Measurements from ENCODE around the gene VPS26A. TPM values are rescaled to one million over a fixed set of nuclear protein-coding genes. Genes with fewer than 3 reads are reported as not detected.
"Not testable (repeated sequence)": the region's sequence is repeated elsewhere in the genome, so short reads cannot be mapped to it uniquely, and the experiment has no call there.

The VPS26A gene
- total RNA-seq, 4 donors from 2014 or later = 31.8 to 47.3 (median 38.4) TPM

DNA sequence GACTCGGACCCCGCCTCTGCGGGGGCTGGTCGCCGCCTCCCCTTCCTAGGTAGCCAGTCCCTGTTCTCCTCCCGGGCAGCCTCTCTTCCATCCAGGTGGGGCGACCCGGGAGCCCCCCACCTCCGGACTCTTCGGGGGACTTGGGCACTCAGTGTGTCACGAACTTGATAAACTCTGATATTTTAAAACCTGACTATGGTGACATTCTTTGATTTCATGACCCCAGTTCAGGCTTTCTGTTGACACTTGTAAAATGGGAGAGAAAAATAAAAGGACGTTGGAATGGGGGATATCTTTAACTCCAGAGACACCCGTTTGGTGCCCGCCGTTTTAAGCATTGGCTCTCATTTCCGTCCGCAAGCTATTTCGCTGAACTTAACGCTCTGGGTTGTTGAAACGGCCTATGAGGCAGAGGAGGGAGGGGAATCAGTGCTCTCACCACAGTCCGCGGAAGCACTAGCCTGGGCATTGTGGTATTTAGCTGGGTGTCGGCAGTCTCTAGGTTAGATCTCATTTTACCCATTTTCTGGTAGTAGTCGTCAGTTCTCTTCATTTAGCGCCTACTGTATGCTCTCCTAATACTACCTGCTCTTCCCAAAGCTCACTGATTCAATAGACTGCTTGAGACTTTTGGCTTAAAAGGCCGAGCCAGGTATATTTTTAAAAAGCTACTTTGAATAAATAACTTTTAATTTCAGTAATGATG, 738 bp downstream of the VPS26A start:
- DNase-seq (ENCODE audit: extremely low spot score) = no peak
- 1% methylated on average over 14 of the region's 26 CpGs for WGBS
- intact Hi-C loops (cut with DNase I) = loop anchor here (5.0 kb wide), 2 partner anchors 58 to 132 kb away; partner anchors contain the start of gene SUPV3L1
- H3K27ac ChIP-seq (replicated peaks in 1 of 4) = peak overlapping the region; percentile 95 to 99 (median 98)
- no peaks in the 10 kb centered on the region for H3K27me3 ChIP-seq
- H3K4me1 ChIP-seq = peaks cover 20 to 52% (median 33%) of the 10 kb centered on the region in 4 donors
- no peaks in the 10 kb centered on the region for H3K36me3 ChIP-seq
- TF ChIP-seq POLR2AphosphoS5 (IDR thresholded peaks at IDR 0.05) (peak; percentile 15 to 46), POLR2A (IDR thresholded peaks at IDR 0.05; ENCODE audit: low read depth) (no peak)
- peak overlapping the region; percentile 89 to 99 (median 94) for H3K4me3 ChIP-seq
- no peaks in the 10 kb centered on the region for H3K9me3 ChIP-seq

DNA sequence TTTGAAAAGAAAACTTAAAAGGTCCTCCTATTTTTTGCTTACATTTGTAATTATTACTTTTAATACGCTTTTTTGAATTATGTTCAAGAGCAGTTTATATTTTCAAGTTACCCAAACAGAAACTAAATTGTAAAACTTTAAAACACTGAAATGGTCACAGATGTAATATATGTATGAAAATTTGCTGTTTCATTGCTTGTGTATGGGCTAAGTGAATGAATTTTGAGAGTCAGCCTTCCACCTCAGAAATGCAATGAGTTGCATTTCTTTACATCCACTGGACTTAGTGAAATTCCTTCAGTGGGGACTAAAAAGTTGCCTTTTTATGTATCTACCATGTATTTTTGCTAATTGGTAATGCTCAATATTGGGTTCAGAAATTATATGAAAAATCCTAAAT, 1.6 kb downstream of the VPS26A start:
- Histone ChIP-seq H3K4me3 (peak overlapping the region in 3 of 4 donors; percentile 89 to 99 (median 94)), H3K27me3 (no peaks in the 10 kb centered on the region), H3K27ac (replicated peaks in 1 of 4) (peak overlapping the region in 3 of 4 donors; percentile 95 to 99 (median 97)), H3K36me3 (no peaks in the 10 kb centered on the region), H3K4me1 (peaks cover 23 to 61% (median 37%) of the 10 kb centered on the region in 4 donors), H3K9me3 (no peaks in the 10 kb centered on the region)
- DNase-seq (ENCODE audit: extremely low spot score) = no peak
- TF ChIP-seq POLR2A (IDR thresholded peaks at IDR 0.05; ENCODE audit: low read depth) (no peak), EP300 (IDR thresholded peaks at IDR 0.05) (no peak), POLR2AphosphoS5 (IDR thresholded peaks at IDR 0.05) (no peak)
- TF ChIP-seq, protein P1, sequence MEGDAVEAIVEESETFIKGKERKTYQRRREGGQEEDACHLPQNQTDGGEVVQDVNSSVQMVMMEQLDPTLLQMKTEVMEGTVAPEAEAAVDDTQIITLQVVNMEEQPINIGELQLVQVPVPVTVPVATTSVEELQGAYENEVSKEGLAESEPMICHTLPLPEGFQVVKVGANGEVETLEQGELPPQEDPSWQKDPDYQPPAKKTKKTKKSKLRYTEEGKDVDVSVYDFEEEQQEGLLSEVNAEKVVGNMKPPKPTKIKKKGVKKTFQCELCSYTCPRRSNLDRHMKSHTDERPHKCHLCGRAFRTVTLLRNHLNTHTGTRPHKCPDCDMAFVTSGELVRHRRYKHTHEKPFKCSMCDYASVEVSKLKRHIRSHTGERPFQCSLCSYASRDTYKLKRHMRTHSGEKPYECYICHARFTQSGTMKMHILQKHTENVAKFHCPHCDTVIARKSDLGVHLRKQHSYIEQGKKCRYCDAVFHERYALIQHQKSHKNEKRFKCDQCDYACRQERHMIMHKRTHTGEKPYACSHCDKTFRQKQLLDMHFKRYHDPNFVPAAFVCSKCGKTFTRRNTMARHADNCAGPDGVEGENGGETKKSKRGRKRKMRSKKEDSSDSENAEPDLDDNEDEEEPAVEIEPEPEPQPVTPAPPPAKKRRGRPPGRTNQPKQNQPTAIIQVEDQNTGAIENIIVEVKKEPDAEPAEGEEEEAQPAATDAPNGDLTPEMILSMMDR (IDR thresholded peaks at IDR 0.05) = no peak
- 77% methylated on average over 1 of the region's 1 CpG for WGBS
- intact Hi-C loops (cut with DNase I) = no loop called here

DNA sequence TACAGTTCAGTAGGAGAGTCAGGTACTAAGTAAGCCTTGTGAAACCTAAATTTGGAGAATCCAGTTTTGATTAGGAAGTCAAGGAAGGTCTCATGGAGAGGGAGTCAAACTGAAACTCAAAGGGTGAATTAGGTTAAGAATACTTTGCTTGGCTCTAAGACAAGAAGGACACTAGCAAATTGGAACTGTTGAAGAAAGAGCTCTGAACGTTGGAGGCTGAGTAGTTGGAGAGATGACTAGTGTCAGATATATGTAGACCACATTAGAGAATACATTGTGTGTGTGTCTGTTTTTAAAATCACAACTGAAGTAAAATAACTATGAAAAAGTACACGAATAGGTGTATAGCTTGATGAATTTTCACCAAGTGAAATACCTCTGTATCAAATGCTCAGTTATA, 6.3 kb downstream of the VPS26A start:
- TF ChIP-seq POLR2A (IDR thresholded peaks at IDR 0.05; ENCODE audit: low read depth) = no peak
- no peak for TF ChIP-seq EP300 (IDR thresholded peaks at IDR 0.05)
- Histone ChIP-seq H3K27me3 (no peaks in the 10 kb centered on the region), H3K4me1 (peaks cover 13 to 62% (median 32%) of the 10 kb centered on the region in 4 donors), H3K9me3 (no peaks in the 10 kb centered on the region), H3K27ac (replicated peaks in 1 of 4) (no peak overlapping the region), H3K36me3 (peaks cover 1 to 24% (median 15%) of the 10 kb centered on the region in 4 donors), H3K4me3 (no peak overlapping the region)
- 47% methylated on average over 2 of the region's 2 CpGs for WGBS
- no peak for DNase-seq (ENCODE audit: extremely low spot score)
- intact Hi-C loops (cut with DNase I) = no loop called here

GRCh38 chr10:69139961-69140360, 16.0 kb downstream of the VPS26A start:
- WGBS = 100% methylated on average over 2 of the region's 2 CpGs
- Histone ChIP-seq H3K36me3 (peaks cover 5 to 36% (median 28%) of the 10 kb centered on the region in 4 donors), H3K27me3 (no peaks in the 10 kb centered on the region), H3K27ac (replicated peaks in 1 of 4) (no peak overlapping the region), H3K4me3 (no peak overlapping the region), H3K9me3 (no peaks in the 10 kb centered on the region), H3K4me1 (peaks cover 0 to 3% (median 0%) of the 10 kb centered on the region in 4 donors)
- intact Hi-C loops (cut with DNase I) = no loop called here
- DNase-seq (ENCODE audit: extremely low spot score) = no peak
- TF ChIP-seq, protein P1 (IDR thresholded peaks at IDR 0.05) = no peak
- TF ChIP-seq POLR2AphosphoS5 (IDR thresholded peaks at IDR 0.05) = no peak

DNA sequence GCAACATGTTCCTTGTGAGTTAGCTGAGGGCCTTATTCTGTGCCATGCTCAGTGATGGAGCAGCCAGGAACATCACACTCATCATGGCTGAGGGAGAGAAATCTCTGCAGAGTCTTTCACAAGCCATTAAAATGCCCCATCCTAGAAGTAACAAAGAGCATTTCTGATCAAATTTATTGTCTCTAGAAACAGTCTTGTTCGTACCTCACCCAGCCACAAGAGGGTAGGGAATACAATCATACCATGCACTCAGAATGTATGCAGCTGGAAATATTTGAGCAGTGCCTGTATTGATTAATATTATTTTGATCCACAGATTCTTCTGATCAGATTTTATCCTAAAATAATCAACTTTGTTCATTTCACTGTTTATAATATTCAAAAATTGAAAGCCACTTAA, 17.3 kb downstream of the VPS26A start:
- WGBS = 74% methylated on average over 1 of the region's 1 CpG
- H3K27ac ChIP-seq (replicated peaks in 1 of 4) = no peak overlapping the region
- H3K4me1 ChIP-seq = peaks cover 0 to 3% (median 0%) of the 10 kb centered on the region in 4 donors
- H3K9me3 ChIP-seq = no peaks in the 10 kb centered on the region
- no peaks in the 10 kb centered on the region for H3K27me3 ChIP-seq
- peaks cover 0 to 24% (median 16%) of the 10 kb centered on the region in 4 donors for H3K36me3 ChIP-seq
- no peak for TF ChIP-seq EP300 (IDR thresholded peaks at IDR 0.05)
- TF ChIP-seq, protein P1 (IDR thresholded peaks at IDR 0.05) = no peak
- TF ChIP-seq POLR2AphosphoS5 (IDR thresholded peaks at IDR 0.05) = no peak
- no peak for TF ChIP-seq POLR2A (IDR thresholded peaks at IDR 0.05; ENCODE audit: low read depth)
- no peak for DNase-seq (ENCODE audit: extremely low spot score)
- no peak overlapping the region for H3K4me3 ChIP-seq
- intact Hi-C loops (cut with DNase I) = no loop called here

DNA sequence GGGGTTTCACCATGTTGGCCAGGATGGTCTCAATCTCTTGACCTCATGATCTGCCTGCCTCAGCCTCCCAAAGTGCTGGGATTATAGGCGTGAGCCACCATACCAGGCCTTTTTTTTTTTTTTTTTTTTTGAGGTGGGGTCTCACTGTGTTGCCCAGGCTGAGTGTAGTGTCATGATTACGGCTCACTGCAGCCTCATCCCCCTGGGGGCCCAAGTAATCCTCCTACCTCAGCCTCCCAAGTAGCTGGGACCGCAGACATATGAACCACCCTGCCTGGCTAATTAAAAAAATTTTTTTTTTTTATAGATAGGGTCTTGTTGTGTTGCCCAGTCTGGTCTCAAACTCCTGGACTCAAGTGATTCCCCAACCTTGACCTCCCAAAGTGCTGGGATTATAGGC, 18.1 kb downstream of the VPS26A start:
- H3K36me3 ChIP-seq = peaks cover 0 to 16% (median 9%) of the 10 kb centered on the region in 4 donors
- H3K4me1 ChIP-seq; H3K27ac ChIP-seq (replicated peaks in 1 of 4); H3K9me3 ChIP-seq; H3K4me3 ChIP-seq; intact Hi-C loops (cut with DNase I); DNase-seq (ENCODE audit: extremely low spot score); H3K27me3 ChIP-seq: not testable (repeated sequence)
- WGBS = 92% methylated on average over 3 of the region's 3 CpGs

All from esophagus muscularis mucosa (tissue), 4 donors.